HG02943 (cell line): Measurements from ENCODE around the gene NPM3.

Experiments
- ATAC-seq: cut with Tn5 transposase; IDR thresholded peaks from one replicate; pipeline ENCODE4 v1.9.1; 2021; ENCODE audit warnings: mild to moderate bottlenecking, low read depth, moderate library complexity; ENCODE audit not compliant: unreplicated experiment

The NPM3 gene

GRCh38 chr10:101776161-101776817 lies 7.0 kb downstream of the NPM3 start:
- ATAC-seq: no peak

- ATAC-seq: no peak
Observed at GRCh38 chr10:101775273-101776160, 7.7 kb downstream of the NPM3 start, which contains the start of gene FGF8. TSS of gene FGF8 (minus strand) at chr10:101776114. CDS start at chr10:101775900, 214 bp downstream.

GRCh38 chr10:101774589-101775272 lies 8.5 kb downstream of the NPM3 start:
- ATAC-seq: no peak

- ATAC-seq: no peak
Observed at GRCh38 chr10:101773923-101774588, 9.2 kb downstream of the NPM3 start.

- ATAC-seq: no peak
Observed at GRCh38 chr10:101772895-101773761, 10.1 kb downstream of the NPM3 start.

- ATAC-seq: no peak
Observed at GRCh38 chr10:101772017-101772894, 11.0 kb downstream of the NPM3 start.

- no peak for ATAC-seq
Observed at GRCh38 chr10:101771380-101771779, 11.9 kb downstream of the NPM3 start.

- ATAC-seq: no peak
Observed at GRCh38 chr10:101770331-101771215, 12.7 kb downstream of the NPM3 start.

- no peak for ATAC-seq
Observed at GRCh38 chr10:101769541-101770180, 13.6 kb downstream of the NPM3 start.

GRCh38 chr10:101768791-101769170 lies 14.5 kb downstream of the NPM3 start:
- ATAC-seq: no peak

GRCh38 chr10:101767966-101768790 lies 15.1 kb downstream of the NPM3 start:
- ATAC-seq: no peak

- ATAC-seq: no peak
Observed at GRCh38 chr10:101767600-101767945, 15.7 kb downstream of the NPM3 start.

- no peak for ATAC-seq
Observed at GRCh38 chr10:101766753-101767599, 16.3 kb downstream of the NPM3 start.

- ATAC-seq: no peak
Observed at GRCh38 chr10:101766306-101766705, 16.9 kb downstream of the NPM3 start.

- ATAC-seq: no peak
Observed at GRCh38 chr10:101763141-101763846, 20.0 kb downstream of the NPM3 start.
